ENCODE measurements around the gene DUSP10.
A peak's percentile ranks its signal among the peaks of the same experiment; 100 is the strongest.

DUSP10 gene

DNA sequence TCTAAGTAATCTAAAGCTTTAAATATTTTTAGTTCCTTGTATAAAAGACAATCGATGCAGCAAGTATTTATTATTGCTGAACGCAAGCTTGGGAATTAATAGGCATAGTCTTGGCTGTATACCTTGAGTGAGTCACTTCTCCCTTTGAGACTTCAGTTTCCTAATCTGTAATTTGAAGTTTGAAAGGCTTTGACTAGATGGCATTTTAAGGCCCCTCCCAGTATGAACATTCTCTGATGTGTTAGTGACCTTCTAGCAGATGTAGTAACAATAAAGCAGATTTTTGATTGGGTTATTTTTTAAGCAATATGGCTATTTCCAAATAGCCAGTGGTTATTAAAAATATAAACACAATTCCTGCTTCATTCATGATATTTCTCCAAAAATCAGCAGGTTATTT is 58.2 kb downstream of the DUSP10 start:
- Histone ChIP-seq H3K4me1 (ENCODE audit: control insufficient read depth, insufficient read depth, low read depth, low read length) (no peaks in the 10 kb centered on the region), H2AK5ac (ENCODE audit: low read length, severe bottlenecking) (no peak overlapping the region), H2BK12ac (ENCODE audit: low read length in 2 of 2) (no peak overlapping the region), H2BK120ac (ENCODE audit: low read depth, low read length) (no peak overlapping the region), H3K23ac (ENCODE audit: low read length in 2 of 2) (no peak overlapping the region), H3K79me1 (replicated peaks; ENCODE audit: low read length, poor library complexity, severe bottlenecking) (no peaks in the 10 kb centered on the region), H3K14ac (ENCODE audit: low read length in 2 of 2) (no peak overlapping the region), H3K9ac (ENCODE audit: low read length) (no peak overlapping the region), H3K4me3 (ENCODE audit: insufficient read depth in 1 of 2, low read depth in 1 of 2, low read length in 2 of 2) (no peak overlapping the region), H2BK15ac (ENCODE audit: low read depth, poor library complexity, severe bottlenecking) (no peak overlapping the region), H3K4me2 (ENCODE audit: low read length, poor library complexity, severe bottlenecking) (no peak overlapping the region), H3K36me3 (ENCODE audit: control insufficient read depth in 1 of 2, insufficient read depth in 2 of 2, low read depth in 1 of 2, low read length in 2 of 2) (no peaks in the 10 kb centered on the region), H2AFZ (ENCODE audit: low read depth, low read length) (no peak overlapping the region), H3K27me3 (ENCODE audit: control insufficient read depth in 1 of 2, insufficient read depth in 1 of 2, low read length in 2 of 2) (no peaks in the 10 kb centered on the region), H3K9me3 (ENCODE audit: control insufficient read depth, low read length) (peaks cover 13% of the 10 kb centered on the region), H3K27ac (ENCODE audit: low read length, poor library complexity, severe bottlenecking) (no peak overlapping the region), H2BK5ac (ENCODE audit: low read depth, low read length, poor library complexity, severe bottlenecking) (no peak overlapping the region), H3K18ac (ENCODE audit: low read depth in 1 of 2, low read length in 2 of 2) (no peak overlapping the region), H3K4ac (ENCODE audit: low read depth in 1 of 2, low read length in 2 of 2) (no peak overlapping the region), H4K91ac (ENCODE audit: low read length) (no peak overlapping the region), H4K8ac (ENCODE audit: low read length) (no peak overlapping the region)
- 94% methylated on average over 2 of the region's 2 CpGs for whole genome bisulfite sequencing
- DNase-seq: no peak

DNA sequence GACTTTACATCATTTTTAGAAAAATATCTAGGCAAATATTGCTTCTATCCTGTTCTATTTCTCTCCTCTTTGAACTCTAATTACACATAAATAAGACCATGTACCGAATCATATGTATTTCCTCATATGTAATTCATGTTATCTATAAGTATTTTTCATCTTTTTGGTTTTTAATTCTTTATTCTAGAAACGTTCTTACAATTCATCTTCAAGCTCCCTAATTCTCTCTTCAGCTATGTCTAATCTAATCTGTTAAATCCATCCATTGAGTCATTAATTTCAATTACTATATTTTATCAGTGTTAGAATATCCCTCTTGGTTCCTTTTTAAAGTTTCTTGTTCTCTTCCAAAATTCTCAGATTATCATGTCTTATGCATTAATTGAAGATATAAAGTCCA is 61.8 kb downstream of the DUSP10 start:
- H3K14ac ChIP-seq (ENCODE audit: low read length in 2 of 2): no peak overlapping the region
- H4K91ac ChIP-seq (ENCODE audit: low read length): no peak overlapping the region
- no peak for DNase-seq
- peaks cover 13% of the 10 kb centered on the region for H3K9me3 ChIP-seq (ENCODE audit: control insufficient read depth, low read length)
- no peak overlapping the region for H3K4me3 ChIP-seq (ENCODE audit: insufficient read depth in 1 of 2, low read depth in 1 of 2, low read length in 2 of 2)
- H2BK12ac ChIP-seq (ENCODE audit: low read length in 2 of 2): no peak overlapping the region
- no peaks in the 10 kb centered on the region for H3K4me1 ChIP-seq (ENCODE audit: control insufficient read depth, insufficient read depth, low read depth, low read length)
- H3K4ac ChIP-seq (ENCODE audit: low read depth in 1 of 2, low read length in 2 of 2): no peak overlapping the region
- H2AFZ ChIP-seq (ENCODE audit: low read depth, low read length): no peak overlapping the region
- no peak overlapping the region for H4K8ac ChIP-seq (ENCODE audit: low read length)
- H3K79me1 ChIP-seq (replicated peaks; ENCODE audit: low read length, poor library complexity, severe bottlenecking): no peaks in the 10 kb centered on the region
- no peak overlapping the region for H3K27ac ChIP-seq (ENCODE audit: low read length, poor library complexity, severe bottlenecking)
- no peaks in the 10 kb centered on the region for H3K27me3 ChIP-seq (ENCODE audit: control insufficient read depth in 1 of 2, insufficient read depth in 1 of 2, low read length in 2 of 2)
- H3K18ac ChIP-seq (ENCODE audit: low read depth in 1 of 2, low read length in 2 of 2): no peak overlapping the region
- no peaks in the 10 kb centered on the region for H3K36me3 ChIP-seq (ENCODE audit: control insufficient read depth in 1 of 2, insufficient read depth in 2 of 2, low read depth in 1 of 2, low read length in 2 of 2)
- no peak overlapping the region for H2BK5ac ChIP-seq (ENCODE audit: low read depth, low read length, poor library complexity, severe bottlenecking)
- H3K23ac ChIP-seq (ENCODE audit: low read length in 2 of 2): no peak overlapping the region
- no peak overlapping the region for H2BK120ac ChIP-seq (ENCODE audit: low read depth, low read length)
- H3K4me2 ChIP-seq (ENCODE audit: low read length, poor library complexity, severe bottlenecking): no peak overlapping the region
- H2BK15ac ChIP-seq (ENCODE audit: low read depth, poor library complexity, severe bottlenecking): no peak overlapping the region
- no peak overlapping the region for H3K9ac ChIP-seq (ENCODE audit: low read length)
- 80% methylated on average over 1 of the region's 2 CpGs for WGBS
- H2AK5ac ChIP-seq (ENCODE audit: low read length, severe bottlenecking): no peak overlapping the region

DNA sequence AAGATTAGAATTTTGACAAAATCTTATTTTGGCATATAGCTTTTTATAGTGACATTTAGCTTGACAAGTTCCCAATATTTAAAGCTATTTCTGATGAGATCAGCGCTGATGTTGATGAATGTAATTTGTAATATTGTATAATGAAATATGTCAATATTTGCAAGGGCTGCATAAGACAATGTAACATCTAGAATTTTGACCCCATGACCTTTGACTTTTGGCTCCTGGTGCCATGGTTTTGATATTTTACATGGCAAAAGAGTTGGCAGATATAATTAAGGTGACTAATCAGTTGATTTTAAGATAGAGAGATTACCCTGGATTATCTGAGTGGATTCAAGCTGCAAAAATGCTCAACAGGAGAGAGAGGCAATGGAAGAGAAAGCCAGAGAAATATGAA is 63.9 kb downstream of the DUSP10 start:
- Histone ChIP-seq H2AFZ (ENCODE audit: low read depth, low read length) (no peak overlapping the region), H3K27ac (ENCODE audit: low read length, poor library complexity, severe bottlenecking) (no peak overlapping the region), H3K4ac (ENCODE audit: low read depth in 1 of 2, low read length in 2 of 2) (no peak overlapping the region), H3K27me3 (ENCODE audit: control insufficient read depth in 1 of 2, insufficient read depth in 1 of 2, low read length in 2 of 2) (no peaks in the 10 kb centered on the region), H2AK5ac (ENCODE audit: low read length, severe bottlenecking) (no peak overlapping the region), H3K4me1 (ENCODE audit: control insufficient read depth, insufficient read depth, low read depth, low read length) (no peaks in the 10 kb centered on the region), H3K9me3 (ENCODE audit: control insufficient read depth, low read length) (peaks cover 13% of the 10 kb centered on the region), H4K8ac (ENCODE audit: low read length) (no peak overlapping the region), H3K18ac (ENCODE audit: low read depth in 1 of 2, low read length in 2 of 2) (no peak overlapping the region), H2BK5ac (ENCODE audit: low read depth, low read length, poor library complexity, severe bottlenecking) (no peak overlapping the region), H2BK15ac (ENCODE audit: low read depth, poor library complexity, severe bottlenecking) (no peak overlapping the region), H2BK12ac (ENCODE audit: low read length in 2 of 2) (no peak overlapping the region), H3K4me2 (ENCODE audit: low read length, poor library complexity, severe bottlenecking) (no peak overlapping the region), H3K9ac (ENCODE audit: low read length) (no peak overlapping the region), H3K4me3 (ENCODE audit: insufficient read depth in 1 of 2, low read depth in 1 of 2, low read length in 2 of 2) (no peak overlapping the region), H3K14ac (ENCODE audit: low read length in 2 of 2) (no peak overlapping the region), H3K79me1 (replicated peaks; ENCODE audit: low read length, poor library complexity, severe bottlenecking) (no peaks in the 10 kb centered on the region), H2BK120ac (ENCODE audit: low read depth, low read length) (no peak overlapping the region), H3K23ac (ENCODE audit: low read length in 2 of 2) (no peak overlapping the region), H4K91ac (ENCODE audit: low read length) (no peak overlapping the region), H3K36me3 (ENCODE audit: control insufficient read depth in 1 of 2, insufficient read depth in 2 of 2, low read depth in 1 of 2, low read length in 2 of 2) (no peaks in the 10 kb centered on the region)
- no peak for DNase-seq
- no CpG with 5 or more reads among the region's 1 CpG for WGBS

DNA sequence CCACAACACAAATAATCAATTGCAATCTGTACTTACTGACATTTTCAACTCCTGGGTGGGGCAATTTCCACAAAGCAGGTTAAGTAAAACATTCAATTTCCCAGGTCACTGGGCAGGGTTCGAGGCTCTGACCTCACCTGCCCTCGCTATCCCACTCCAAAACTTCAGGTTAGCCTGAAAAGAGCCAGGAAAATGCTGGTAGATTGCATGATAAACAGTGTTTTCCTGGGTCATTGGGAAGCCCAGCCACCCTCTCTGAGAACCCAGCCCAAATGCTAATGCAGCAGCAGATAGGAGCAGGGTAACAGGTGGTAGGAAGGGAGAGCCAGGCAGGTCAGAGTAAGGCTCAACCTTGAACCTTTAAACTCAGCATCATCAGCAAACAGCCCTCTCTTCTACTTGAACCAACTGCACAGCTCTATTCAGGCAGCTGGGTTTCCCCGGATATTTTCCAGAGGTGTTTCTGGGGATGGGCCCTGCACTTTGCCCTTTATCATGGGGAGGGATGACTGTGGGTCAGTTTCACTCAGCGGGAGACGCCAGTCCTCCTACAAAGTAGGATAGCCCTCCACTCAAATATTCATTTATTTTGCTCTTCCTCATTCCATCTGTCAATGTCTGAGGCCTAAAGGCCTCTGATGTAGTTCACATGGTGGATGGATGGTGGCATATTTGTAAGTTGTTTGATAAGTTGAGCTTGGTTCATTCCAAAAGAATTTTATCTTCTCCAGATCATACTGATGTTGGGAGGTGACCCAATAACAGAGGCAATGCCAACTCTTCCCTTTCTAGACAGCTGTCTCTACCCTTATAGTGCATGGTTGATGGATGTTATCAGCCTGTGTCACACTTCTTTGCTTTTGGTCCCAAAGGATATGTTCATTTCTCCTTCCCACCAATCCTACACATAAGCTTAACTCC is 65.7 kb downstream of the DUSP10 start:
- 97% methylated on average over 5 of the region's 5 CpGs for WGBS

More for the DNA sequence above, 65.7 kb downstream of the DUSP10 start:
- Histone ChIP-seq H2AFZ (ENCODE audit: low read depth, low read length) (no peak overlapping the region), H3K23ac (ENCODE audit: low read length in 2 of 2) (peak overlapping the region in 1 of 2 experiments; percentile 23), H3K9me3 (ENCODE audit: control insufficient read depth, low read length) (peaks cover 13% of the 10 kb centered on the region), H2BK12ac (ENCODE audit: low read length in 2 of 2) (no peak overlapping the region), H3K9ac (ENCODE audit: low read length) (no peak overlapping the region), H3K4ac (ENCODE audit: low read depth in 1 of 2, low read length in 2 of 2) (no peak overlapping the region), H3K27me3 (ENCODE audit: control insufficient read depth in 1 of 2, insufficient read depth in 1 of 2, low read length in 2 of 2) (no peaks in the 10 kb centered on the region), H3K79me1 (replicated peaks; ENCODE audit: low read length, poor library complexity, severe bottlenecking) (no peaks in the 10 kb centered on the region), H3K4me2 (ENCODE audit: low read length, poor library complexity, severe bottlenecking) (no peak overlapping the region), H2BK5ac (ENCODE audit: low read depth, low read length, poor library complexity, severe bottlenecking) (no peak overlapping the region), H3K36me3 (ENCODE audit: control insufficient read depth in 1 of 2, insufficient read depth in 2 of 2, low read depth in 1 of 2, low read length in 2 of 2) (no peaks in the 10 kb centered on the region), H2AK5ac (ENCODE audit: low read length, severe bottlenecking) (no peak overlapping the region), H4K8ac (ENCODE audit: low read length) (no peak overlapping the region), H3K18ac (ENCODE audit: low read depth in 1 of 2, low read length in 2 of 2) (peak overlapping the region in 1 of 2 experiments; percentile 67), H4K91ac (ENCODE audit: low read length) (no peak overlapping the region), H3K27ac (ENCODE audit: low read length, poor library complexity, severe bottlenecking) (no peak overlapping the region), H2BK120ac (ENCODE audit: low read depth, low read length) (no peak overlapping the region), H2BK15ac (ENCODE audit: low read depth, poor library complexity, severe bottlenecking) (no peak overlapping the region), H3K14ac (ENCODE audit: low read length in 2 of 2) (no peak overlapping the region), H3K4me1 (ENCODE audit: control insufficient read depth, insufficient read depth, low read depth, low read length) (peaks cover 2% of the 10 kb centered on the region), H3K4me3 (ENCODE audit: insufficient read depth in 1 of 2, low read depth in 1 of 2, low read length in 2 of 2) (no peak overlapping the region)
- DNase-seq: no peak

All from mesenchymal stem cell (in vitro differentiated cells and primary cell).